NCI-H2196 (cell line): ENCODE measurements around the gene ANO1.

Source experiments
- DNase-seq: peaks from one replicate; lab custom pipeline; 2025; ENCODE audit not compliant: unreplicated experiment; lab: John Stamatoyannopoulos, UW

Gene ANO1

GRCh38 chr11:70072461-70072860 lies 5.7 kb upstream of the ANO1 start:
- DNase-seq, result no peak

GRCh38 chr11:70072861-70073755 lies 5.0 kb upstream of the ANO1 start:
- DNase-seq, result no peak

DNA sequence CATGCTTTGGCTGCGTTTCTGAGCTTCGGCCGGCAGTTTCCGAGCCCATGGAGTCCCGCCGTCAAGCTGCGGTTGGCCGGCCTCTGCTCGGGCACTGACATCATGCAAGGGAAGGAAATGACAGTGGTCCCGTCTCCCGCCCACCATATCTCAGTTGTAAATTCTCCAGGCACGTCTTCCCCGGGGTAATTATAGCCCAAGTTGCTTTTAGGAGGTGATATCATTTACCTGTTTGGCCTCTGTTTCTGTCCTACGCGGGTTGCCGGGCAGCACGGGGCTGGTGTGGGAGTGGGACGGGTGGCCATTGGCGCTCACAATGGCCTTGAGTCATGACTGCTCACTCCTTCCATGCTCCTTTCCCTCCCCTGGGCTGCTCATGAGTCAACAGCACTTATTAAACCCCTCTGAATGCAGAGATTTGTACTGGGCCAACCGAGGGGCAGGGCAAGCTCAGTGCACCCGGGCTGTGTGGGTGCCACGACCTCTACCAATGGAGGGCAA lies 4.2 kb upstream of the ANO1 start:
- no peak for DNase-seq

DNA sequence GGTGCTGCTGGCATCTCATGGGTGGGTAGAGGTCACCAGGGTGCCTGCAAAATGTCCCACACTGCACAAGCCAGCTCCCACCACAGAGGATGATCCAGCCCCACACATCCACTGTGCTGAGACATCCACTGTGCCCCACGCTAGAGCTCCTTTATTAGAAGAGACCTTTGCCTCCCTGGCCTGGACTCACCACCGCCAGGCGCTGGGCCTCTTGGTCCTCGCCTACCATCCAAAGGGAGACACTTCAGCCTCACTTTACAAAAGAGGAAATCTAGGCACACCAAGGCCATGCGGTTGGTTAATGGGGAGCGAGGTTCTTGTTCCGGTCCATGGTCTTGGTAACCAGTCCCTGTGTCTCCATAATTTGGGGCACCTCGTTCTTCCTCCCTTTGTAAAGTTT lies 3.4 kb upstream of the ANO1 start:
- no peak for DNase-seq

DNA sequence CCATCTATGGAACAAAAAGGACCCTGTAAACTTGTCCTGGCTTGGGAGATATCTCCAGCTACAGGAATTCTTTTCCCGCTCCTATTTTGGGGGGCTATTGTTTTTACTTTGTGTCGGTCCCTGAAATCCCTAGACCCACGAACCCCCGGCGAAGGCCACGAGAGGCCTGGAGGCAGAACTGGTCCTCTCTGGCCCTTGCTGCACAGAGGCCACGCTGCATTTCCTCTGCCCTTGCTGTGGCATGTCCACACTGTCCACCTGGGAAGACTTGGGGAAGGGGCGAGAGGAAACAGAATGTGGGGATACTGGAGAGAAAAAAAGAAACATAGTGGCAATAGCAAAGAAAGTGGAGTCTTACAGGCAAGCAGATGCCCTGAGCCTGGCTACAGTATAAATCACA lies 2.3 kb upstream of the ANO1 start:
- no peak for DNase-seq

DNA sequence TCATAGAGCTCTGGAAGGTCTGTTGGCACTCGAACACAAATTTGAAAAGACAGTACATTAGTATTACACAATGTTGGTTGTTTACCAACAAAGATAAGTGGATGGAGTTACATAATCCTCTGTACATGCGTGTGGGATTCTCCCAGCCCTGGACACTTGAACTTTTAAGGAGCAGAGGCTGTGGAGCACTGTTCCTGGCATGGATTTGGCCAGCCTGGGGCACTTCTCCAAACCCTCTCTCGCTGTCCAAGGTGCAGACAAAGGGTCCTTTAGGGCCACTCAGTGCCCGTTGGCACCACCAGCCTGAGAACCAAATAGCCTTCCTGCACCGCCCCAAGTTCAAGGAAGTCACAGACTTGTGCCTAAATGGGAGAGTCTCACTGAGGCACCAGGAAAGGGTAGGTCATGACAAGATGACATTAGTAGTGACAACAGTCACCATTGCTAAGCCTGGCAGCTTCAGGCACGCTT lies 1.6 kb upstream of the ANO1 start:
- DNase-seq, result no peak

DNA sequence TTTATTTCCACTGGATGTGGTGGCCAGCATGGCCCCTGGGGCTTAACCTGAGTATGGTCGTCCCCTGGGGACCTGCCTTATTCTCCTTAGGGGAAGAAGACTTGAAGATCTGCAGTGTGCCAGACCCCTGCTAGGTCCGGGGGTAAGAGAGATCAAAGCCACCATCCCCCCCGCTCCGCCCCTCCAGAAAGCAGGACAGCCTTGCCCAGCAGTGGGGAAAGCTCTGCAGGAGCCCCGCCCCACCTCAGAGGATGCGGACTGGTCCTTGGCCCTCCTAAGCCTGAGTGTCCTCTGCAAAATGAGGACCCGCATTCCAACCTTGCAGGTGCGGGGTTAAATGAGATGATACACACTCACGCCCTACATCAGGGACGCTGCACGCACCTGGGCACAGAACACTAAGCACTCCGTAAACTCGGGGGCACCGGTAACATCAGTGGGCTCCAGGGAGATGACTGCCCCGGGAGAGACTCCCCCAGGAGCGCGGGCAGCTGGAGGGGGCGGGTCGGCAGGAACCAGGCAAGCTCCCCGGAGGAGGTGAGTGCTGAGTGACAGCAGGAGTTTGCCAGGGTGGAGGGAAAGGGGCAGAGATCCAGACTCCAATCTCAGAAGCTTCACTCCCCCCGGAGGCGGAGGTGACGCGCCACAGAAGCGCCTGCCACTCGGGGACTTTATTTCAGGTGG lies 564 bp upstream of the ANO1 start:
- DNase-seq, result no peak

GRCh38 chr11:70078781-70079616 lies 882 bp downstream of the ANO1 start:
- no peak for DNase-seq

GRCh38 chr11:70079691-70080090 lies 1.6 kb downstream of the ANO1 start:
- DNase-seq, result no peak

DNA sequence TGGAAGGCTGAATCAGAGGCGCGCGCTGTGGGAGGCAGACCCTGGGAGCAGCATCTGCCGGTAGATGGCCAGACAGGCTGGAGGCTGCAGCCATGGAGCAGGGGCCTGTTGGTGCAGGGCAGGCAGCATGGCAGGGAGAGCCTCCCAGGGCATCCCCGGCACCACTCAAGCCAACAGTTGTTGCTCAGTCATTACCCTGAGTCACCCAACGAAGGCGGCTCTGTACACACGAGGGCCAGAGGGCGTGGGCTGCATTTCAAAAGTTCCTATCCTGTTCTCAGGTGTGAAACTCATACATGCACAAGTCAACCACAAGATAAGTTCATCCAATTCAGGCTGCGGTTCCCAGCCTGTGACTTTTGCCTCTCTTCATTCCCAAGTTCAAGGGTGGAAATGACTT lies 2.6 kb downstream of the ANO1 start:
- DNase-seq, result no peak

- no peak for DNase-seq
Observed at GRCh38 chr11:70082829-70083228, 4.7 kb downstream of the ANO1 start.

GRCh38 chr11:70084046-70084984 lies 6.2 kb downstream of the ANO1 start:
- DNase-seq, result no peak

- no peak for DNase-seq
Observed at GRCh38 chr11:70085815-70086769, 8.0 kb downstream of the ANO1 start.

- no peak for DNase-seq
Observed at GRCh38 chr11:70087446-70088167, 9.5 kb downstream of the ANO1 start.

DNA sequence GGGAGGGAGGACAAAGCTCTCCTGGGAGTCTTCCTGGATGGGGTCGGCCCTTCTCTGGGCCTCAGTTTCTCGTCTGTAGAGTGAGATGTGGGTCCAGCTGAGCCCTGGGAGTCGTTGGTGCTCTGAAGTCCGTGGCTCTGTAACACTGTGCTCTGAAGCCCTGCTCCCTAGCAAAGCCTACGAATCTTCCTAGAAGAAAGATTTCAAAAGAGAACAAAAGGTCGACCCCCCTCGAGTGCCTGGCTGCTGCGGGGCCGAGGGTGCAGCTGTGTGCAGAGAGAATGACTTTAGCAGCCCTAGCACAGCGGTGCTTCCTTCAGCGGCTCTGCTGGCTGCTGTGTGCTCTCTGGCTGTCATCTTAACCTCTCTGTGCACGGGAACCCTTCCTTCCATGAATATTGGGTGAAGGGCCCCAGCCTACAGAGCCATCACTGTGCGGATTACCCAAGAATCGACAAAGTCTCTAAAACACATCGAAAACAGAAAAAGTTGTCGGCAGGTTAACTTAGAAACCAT lies 10.7 kb downstream of the ANO1 start:
- no peak for DNase-seq

DNA sequence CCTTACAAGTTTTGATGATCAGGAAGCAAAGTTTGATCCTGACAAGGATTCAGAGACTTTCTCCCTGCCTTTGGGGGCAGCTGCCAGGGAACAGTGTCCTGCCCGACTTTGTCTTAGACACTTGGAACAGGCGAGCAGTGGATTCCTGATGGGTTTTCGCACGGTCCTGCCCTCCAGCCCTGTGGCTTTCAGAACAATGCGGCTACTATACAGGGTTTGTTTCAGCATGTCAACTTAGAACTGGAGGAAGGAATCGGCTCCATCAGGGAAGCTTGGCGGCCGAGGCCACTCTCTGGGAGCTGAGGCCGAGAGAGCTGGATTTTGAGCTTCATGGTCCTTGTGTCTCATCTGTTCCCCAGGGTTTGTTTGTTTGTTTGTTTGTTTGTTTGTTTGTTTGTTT lies 11.5 kb downstream of the ANO1 start:
- DNase-seq, result no peak

- no peak for DNase-seq
Observed at GRCh38 chr11:70090961-70091381, 12.9 kb downstream of the ANO1 start.

DNA sequence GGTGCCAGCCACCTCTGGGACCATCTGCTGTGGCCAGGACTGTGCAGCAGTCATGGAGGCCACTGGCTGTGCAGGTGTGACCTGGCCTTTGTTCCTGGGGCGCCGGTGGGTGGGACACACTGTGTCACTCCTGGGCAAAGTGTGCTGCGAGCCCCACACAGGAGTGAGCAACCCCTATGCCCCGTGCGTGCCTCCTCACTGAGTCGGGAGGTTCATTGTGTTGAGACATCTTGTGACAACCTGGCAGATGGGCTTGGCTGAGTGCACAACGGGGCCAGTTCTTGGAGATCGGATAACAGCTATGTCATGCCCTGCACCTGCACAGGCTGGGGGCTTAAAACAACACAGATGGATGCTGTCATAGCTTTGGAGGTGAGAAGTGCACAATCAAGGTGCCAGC lies 13.5 kb downstream of the ANO1 start:
- DNase-seq, result no peak
